Keratinocyte (primary cell): Measurements from ENCODE around the gene TMEM163.

Source experiments
- CTCF ChIP-seq, 3 experiments: IDR thresholded peaks in 1 of 3; conservative IDR thresholded peaks in 1 of 3; optimal IDR thresholded peaks in 1 of 3; 2 replicates in 2 of 3; 3 replicates in 1 of 3; pipeline versions ENCODE3 to v1.5.1; 2011; ENCODE audit warnings: low read length in 3 of 3, mild to moderate bottlenecking in 3 of 3, moderate library complexity in 2 of 3, control low read depth in 1 of 3, inconsistent platforms in 1 of 3; ENCODE audit not compliant: insufficient read depth in 2 of 3; ENCODE audit errors: extremely low read depth in 1 of 3
- EZH2 ChIP-seq: IDR thresholded peaks from one replicate; pipeline ENCODE4 v1.6.1; 2012; ENCODE audit warnings: inconsistent platforms, mild to moderate bottlenecking, low read length, moderate library complexity

GRCh38 chr2:134727385-134727784 is 8.6 kb upstream of the TMEM163 start:
- no peak for TF ChIP-seq CTCF (optimal IDR thresholded peaks at IDR 0.05 in 1 of 3, IDR thresholded peaks at IDR 0.05 in 1 of 3, conservative IDR thresholded peaks at IDR 0.05 in 1 of 3; ENCODE audit: extremely low read depth in 1 of 3, insufficient read depth in 2 of 3, low read length in 3 of 3)
- no peak for TF ChIP-seq EZH2
